ENCODE results near the gene VASH1.

VASH1 gene

GRCh38 chr14:76771437-76771980 is 10.2 kb downstream of the VASH1 start:
- H3K4me3 ChIP-seq (ENCODE audit: insufficient read depth, low read depth, low read length, poor library complexity, severe bottlenecking), result no peak overlapping the region
- H3K27ac ChIP-seq (ENCODE audit: insufficient read depth, low read length, poor library complexity, severe bottlenecking), result no peak overlapping the region
- peaks cover 22% of the 10 kb centered on the region for H3K4me1 ChIP-seq (ENCODE audit: control insufficient read depth, insufficient read depth, low read length, poor library complexity, severe bottlenecking)
- H3K27me3 ChIP-seq (replicated peaks; ENCODE audit: control insufficient read depth, insufficient read depth, low read length, poor library complexity, severe bottlenecking), result no peaks in the 10 kb centered on the region
- no peaks in the 10 kb centered on the region for H3K9me3 ChIP-seq (ENCODE audit: control insufficient read depth, low read length)
- DNase-seq, result no peak
- no peaks in the 10 kb centered on the region for H3K36me3 ChIP-seq (ENCODE audit: control insufficient read depth, insufficient read depth, low read length)

- H3K4me1 ChIP-seq (ENCODE audit: control insufficient read depth, insufficient read depth, low read length, poor library complexity, severe bottlenecking), result peaks cover 20% of the 10 kb centered on the region
- no peak for DNase-seq
Measured at GRCh38 chr14:76772300-76773187, 11.3 kb downstream of the VASH1 start.

GRCh38 chr14:76773188-76773885 is 12.1 kb downstream of the VASH1 start:
- Histone ChIP-seq H3K4me3 (ENCODE audit: insufficient read depth, low read depth, low read length, poor library complexity, severe bottlenecking) (no peak overlapping the region), H3K27ac (ENCODE audit: insufficient read depth, low read length, poor library complexity, severe bottlenecking) (no peak overlapping the region), H3K4me1 (ENCODE audit: control insufficient read depth, insufficient read depth, low read length, poor library complexity, severe bottlenecking) (peaks cover 13% of the 10 kb centered on the region), H3K36me3 (ENCODE audit: control insufficient read depth, insufficient read depth, low read length) (no peaks in the 10 kb centered on the region), H3K27me3 (replicated peaks; ENCODE audit: control insufficient read depth, insufficient read depth, low read length, poor library complexity, severe bottlenecking) (no peaks in the 10 kb centered on the region), H3K9me3 (ENCODE audit: control insufficient read depth, low read length) (no peaks in the 10 kb centered on the region)
- DNase-seq, result no peak

More at GRCh38 chr14:76772300-76773187, 11.3 kb downstream of the VASH1 start:
- Histone ChIP-seq H3K27me3 (replicated peaks; ENCODE audit: control insufficient read depth, insufficient read depth, low read length, poor library complexity, severe bottlenecking) (no peaks in the 10 kb centered on the region), H3K9me3 (ENCODE audit: control insufficient read depth, low read length) (no peaks in the 10 kb centered on the region), H3K36me3 (ENCODE audit: control insufficient read depth, insufficient read depth, low read length) (no peaks in the 10 kb centered on the region), H3K27ac (ENCODE audit: insufficient read depth, low read length, poor library complexity, severe bottlenecking) (no peak overlapping the region), H3K4me3 (ENCODE audit: insufficient read depth, low read depth, low read length, poor library complexity, severe bottlenecking) (no peak overlapping the region)

- H3K4me3 ChIP-seq (ENCODE audit: insufficient read depth, low read depth, low read length, poor library complexity, severe bottlenecking), result no peak overlapping the region
- no peaks in the 10 kb centered on the region for H3K36me3 ChIP-seq (ENCODE audit: control insufficient read depth, insufficient read depth, low read length)
- H3K27ac ChIP-seq (ENCODE audit: insufficient read depth, low read length, poor library complexity, severe bottlenecking), result no peak overlapping the region
- peaks cover 5% of the 10 kb centered on the region for H3K4me1 ChIP-seq (ENCODE audit: control insufficient read depth, insufficient read depth, low read length, poor library complexity, severe bottlenecking)
- no peak for DNase-seq
- H3K9me3 ChIP-seq (ENCODE audit: control insufficient read depth, low read length), result no peaks in the 10 kb centered on the region
- no peaks in the 10 kb centered on the region for H3K27me3 ChIP-seq (replicated peaks; ENCODE audit: control insufficient read depth, insufficient read depth, low read length, poor library complexity, severe bottlenecking)
Measured at GRCh38 chr14:76773956-76774820, 12.9 kb downstream of the VASH1 start.

- H3K4me1 ChIP-seq (ENCODE audit: control insufficient read depth, insufficient read depth, low read length, poor library complexity, severe bottlenecking), result no peaks in the 10 kb centered on the region
- no peak overlapping the region for H3K27ac ChIP-seq (ENCODE audit: insufficient read depth, low read length, poor library complexity, severe bottlenecking)
- no peak overlapping the region for H3K4me3 ChIP-seq (ENCODE audit: insufficient read depth, low read depth, low read length, poor library complexity, severe bottlenecking)
- DNase-seq, result no peak
- no peaks in the 10 kb centered on the region for H3K36me3 ChIP-seq (ENCODE audit: control insufficient read depth, insufficient read depth, low read length)
- H3K9me3 ChIP-seq (ENCODE audit: control insufficient read depth, low read length), result no peaks in the 10 kb centered on the region
- no peaks in the 10 kb centered on the region for H3K27me3 ChIP-seq (replicated peaks; ENCODE audit: control insufficient read depth, insufficient read depth, low read length, poor library complexity, severe bottlenecking)
Measured at GRCh38 chr14:76774821-76775694, 13.8 kb downstream of the VASH1 start.

GRCh38 chr14:76775695-76776427 is 14.6 kb downstream of the VASH1 start:
- no peaks in the 10 kb centered on the region for H3K9me3 ChIP-seq (ENCODE audit: control insufficient read depth, low read length)
- no peaks in the 10 kb centered on the region for H3K4me1 ChIP-seq (ENCODE audit: control insufficient read depth, insufficient read depth, low read length, poor library complexity, severe bottlenecking)
- no peak overlapping the region for H3K27ac ChIP-seq (ENCODE audit: insufficient read depth, low read length, poor library complexity, severe bottlenecking)
- no peak for DNase-seq
- no peaks in the 10 kb centered on the region for H3K36me3 ChIP-seq (ENCODE audit: control insufficient read depth, insufficient read depth, low read length)
- no peaks in the 10 kb centered on the region for H3K27me3 ChIP-seq (replicated peaks; ENCODE audit: control insufficient read depth, insufficient read depth, low read length, poor library complexity, severe bottlenecking)
- no peak overlapping the region for H3K4me3 ChIP-seq (ENCODE audit: insufficient read depth, low read depth, low read length, poor library complexity, severe bottlenecking)

GRCh38 chr14:76776428-76777251 is 15.4 kb downstream of the VASH1 start:
- no peaks in the 10 kb centered on the region for H3K27me3 ChIP-seq (replicated peaks; ENCODE audit: control insufficient read depth, insufficient read depth, low read length, poor library complexity, severe bottlenecking)
- no peaks in the 10 kb centered on the region for H3K9me3 ChIP-seq (ENCODE audit: control insufficient read depth, low read length)
- DNase-seq, result no peak
- no peak overlapping the region for H3K4me3 ChIP-seq (ENCODE audit: insufficient read depth, low read depth, low read length, poor library complexity, severe bottlenecking)
- H3K27ac ChIP-seq (ENCODE audit: insufficient read depth, low read length, poor library complexity, severe bottlenecking), result no peak overlapping the region
- no peaks in the 10 kb centered on the region for H3K4me1 ChIP-seq (ENCODE audit: control insufficient read depth, insufficient read depth, low read length, poor library complexity, severe bottlenecking)
- no peaks in the 10 kb centered on the region for H3K36me3 ChIP-seq (ENCODE audit: control insufficient read depth, insufficient read depth, low read length)

GRCh38 chr14:76777721-76778120 is 16.5 kb downstream of the VASH1 start:
- Histone ChIP-seq H3K36me3 (ENCODE audit: control insufficient read depth, insufficient read depth, low read length) (peaks cover 7% of the 10 kb centered on the region), H3K4me1 (ENCODE audit: control insufficient read depth, insufficient read depth, low read length, poor library complexity, severe bottlenecking) (no peaks in the 10 kb centered on the region), H3K4me3 (ENCODE audit: insufficient read depth, low read depth, low read length, poor library complexity, severe bottlenecking) (no peak overlapping the region), H3K9me3 (ENCODE audit: control insufficient read depth, low read length) (no peaks in the 10 kb centered on the region), H3K27me3 (replicated peaks; ENCODE audit: control insufficient read depth, insufficient read depth, low read length, poor library complexity, severe bottlenecking) (no peaks in the 10 kb centered on the region), H3K27ac (ENCODE audit: insufficient read depth, low read length, poor library complexity, severe bottlenecking) (no peak overlapping the region)
- no peak for DNase-seq

Measured in effector memory CD4-positive, alpha-beta T cell (primary cell).